Neural crest cell (in vitro differentiated cells): ENCODE measurements around the gene NOSIP. TPM values are rescaled to one million over a fixed set of nuclear protein-coding genes. Genes with fewer than 3 reads are reported as not detected.

Source experiments
- DNase-seq: peaks from one replicate; pipeline ENCODE4 v3.0.0; 2021; ENCODE audit warnings: low read depth, mixed read lengths, low spot score
- H3K27ac Mint-ChIP-seq: one replicate; pipeline ENCODE4 v1.8.0; 2021; ENCODE audit warnings: mild to moderate bottlenecking, mixed read lengths; ENCODE audit not compliant: unreplicated experiment
- H3K27me3 Mint-ChIP-seq: 2 replicates; pipeline ENCODE4 v1.8.0; 2021; ENCODE audit warnings: low read depth, mild to moderate bottlenecking, mixed read lengths
- H3K36me3 Mint-ChIP-seq: 2 replicates; pipeline ENCODE4 v1.8.0; 2021; ENCODE audit warnings: low read depth, mild to moderate bottlenecking, mixed read lengths
- H3K4me1 Mint-ChIP-seq: 2 replicates; pipeline ENCODE4 v1.8.0; 2021; ENCODE audit warnings: mixed read lengths
- H3K4me3 Mint-ChIP-seq: one replicate; pipeline ENCODE4 v1.8.0; 2021; ENCODE audit warnings: mild to moderate bottlenecking, mixed read lengths
- H3K9me3 Mint-ChIP-seq: 2 replicates; pipeline ENCODE4 v1.8.0; 2021; ENCODE audit warnings: mixed read lengths
- CTCF ChIP-seq: fragments of 200-600 bp; sonication (generic); conservative IDR thresholded peaks from 2 replicates; pipeline ENCODE4 v1.5.0; 2021; ENCODE audit warnings: antibody characterized with exemption, mild to moderate bottlenecking
- total RNA-seq: library from RNA; stranded (reverse); gene quantifications from 2 replicates; pipeline ENCODE4 v1.2.1, GENCODE V29; 2021

NOSIP gene
- total RNA-seq, 1 donor from 2014 or later: 74.1 TPM

- Mint-ChIP-seq H3K4me1 (peaks cover 21% of the 10 kb centered on the region), H3K9me3 (no peaks in the 10 kb centered on the region), H3K36me3 (no peaks in the 10 kb centered on the region), H3K27ac (no peak overlapping the region), H3K27me3 (no peaks in the 10 kb centered on the region), H3K4me3 (no peak overlapping the region)
- no peak for DNase-seq
- no peak for TF ChIP-seq CTCF
Measured at GRCh38 chr19:49507803-49508494, 72.4 kb downstream of the NOSIP start.

GRCh38 chr19:49506575-49507105, 73.7 kb downstream of the NOSIP start:
- Mint-ChIP-seq H3K9me3 (no peaks in the 10 kb centered on the region), H3K27me3 (peaks cover 3% of the 10 kb centered on the region), H3K27ac (no peak overlapping the region), H3K36me3 (no peaks in the 10 kb centered on the region), H3K4me1 (peaks cover 14% of the 10 kb centered on the region), H3K4me3 (peak overlapping the region; percentile 50)
- peak; percentile 77 for TF ChIP-seq CTCF
- peak; percentile 58 for DNase-seq

Other genes with a start within 250 kb of the NOSIP start
- not detected in 2 replicates for gene CD37, start 245.2 kb downstream of the NOSIP start, total RNA-seq
- 153 and 164 TPM in 2 replicates for gene TEAD2, start 218.1 kb downstream of the NOSIP start, total RNA-seq
- gene DKKL1, start 216.7 kb downstream of the NOSIP start, total RNA-seq: 1.9 and 2.0 TPM in 2 replicates
- not detected in 2 replicates for gene KASH5, start 192.3 kb downstream of the NOSIP start, total RNA-seq
- gene PTH2, start 157.1 kb downstream of the NOSIP start, total RNA-seq: not detected in 2 replicates
- gene GFY, start 155.2 kb downstream of the NOSIP start, total RNA-seq: not detected in 2 replicates
- gene SLC17A7, start 139.0 kb downstream of the NOSIP start, total RNA-seq: 0.23 TPM in 1 of 2 replicates, not detected in the other
- 104 and 110 TPM in 2 replicates for gene PIH1D1, start 128.7 kb downstream of the NOSIP start, total RNA-seq
- gene ALDH16A1, start 127.3 kb downstream of the NOSIP start, total RNA-seq: 51.9 and 52.7 TPM in 2 replicates
- 0.89 and 1.0 TPM in 2 replicates for gene FLT3LG, start 106.3 kb downstream of the NOSIP start, total RNA-seq
- 2,983 and 3,026 TPM in 2 replicates for gene RPL13A, start 92.9 kb downstream of the NOSIP start, total RNA-seq
- gene RPS11, start 84.1 kb downstream of the NOSIP start, total RNA-seq: 2,365 and 2,591 TPM in 2 replicates
- 24.9 and 27.5 TPM in 2 replicates for gene FCGRT, start 67.9 kb downstream of the NOSIP start, total RNA-seq
- 7.7 and 8.8 TPM in 2 replicates for gene RCN3, start 52.6 kb downstream of the NOSIP start, total RNA-seq
- 1.0 and 1.3 TPM in 2 replicates for gene PRRG2, start 760 bp upstream of the NOSIP start, total RNA-seq
- 51.7 and 53.7 TPM in 2 replicates for gene PRR12, start 10.6 kb upstream of the NOSIP start, total RNA-seq
- gene RRAS, start 59.6 kb upstream of the NOSIP start, total RNA-seq: 1.2 and 2.3 TPM in 2 replicates
- gene SCAF1, start 61.7 kb upstream of the NOSIP start, total RNA-seq: 89.6 and 91.9 TPM in 2 replicates
- gene IRF3, start 85.3 kb upstream of the NOSIP start, total RNA-seq: 70.0 and 76.0 TPM in 2 replicates
- gene BCL2L12, start 85.4 kb upstream of the NOSIP start, total RNA-seq: 92.4 and 99.5 TPM in 2 replicates
- 454 and 470 TPM in 2 replicates for gene PRMT1, start 96.7 kb upstream of the NOSIP start, total RNA-seq
- gene ADM5, start 109.0 kb upstream of the NOSIP start, total RNA-seq: 11.8 TPM in 2 replicates
- 87.7 and 96.1 TPM in 2 replicates for gene CPT1C, start 110.6 kb upstream of the NOSIP start, total RNA-seq
- gene TSKS, start 182.8 kb upstream of the NOSIP start, total RNA-seq: not detected in 2 replicates
- gene AP2A1, start 186.4 kb upstream of the NOSIP start, total RNA-seq: 96.7 and 102 TPM in 2 replicates
- gene FUZ, start 232.7 kb upstream of the NOSIP start, total RNA-seq: 37.5 and 38.0 TPM in 2 replicates
- gene MED25, start 237.7 kb upstream of the NOSIP start, total RNA-seq: 80.8 and 85.4 TPM in 2 replicates